ENCODE data around the gene IFNA6. TPM values are rescaled to one million over a fixed set of nuclear protein-coding genes. Genes with fewer than 3 reads are reported as not detected.
A peak's percentile ranks its signal among the peaks of the same experiment; 100 is the strongest.

IFNA6 gene
- total RNA-seq, 1 donor from 2014 or later, result not detected

GRCh38 chr9:21334701-21335632 is 15.7 kb downstream of the IFNA6 start, which contains the start of gene KLHL9:
KLHL9 (minus strand) TSS chr9:21335404; CDS start chr9:21334859, 545 bp downstream.
- Mint-ChIP-seq H3K36me3 (peaks cover 17% of the 10 kb centered on the region), H3K9me3 (no peaks in the 10 kb centered on the region), H3K4me1 (ENCODE audit: unreplicated experiment) (peaks cover 25% of the 10 kb centered on the region)

GRCh38 chr9:21333226-21333625 is 17.5 kb downstream of the IFNA6 start:
- no peaks in the 10 kb centered on the region for H3K27me3 Mint-ChIP-seq
- DNase-seq (ENCODE audit: extremely low spot score, unreplicated experiment), result no peak
- H3K36me3 Mint-ChIP-seq, result peaks cover 17% of the 10 kb centered on the region
- no peak for TF ChIP-seq CTCF (conservative IDR thresholded peaks at IDR 0.05)
- peak overlapping the region; percentile 97 for H3K27ac Mint-ChIP-seq
- H3K4me1 Mint-ChIP-seq (ENCODE audit: unreplicated experiment), result peaks cover 25% of the 10 kb centered on the region
- peak overlapping the region; percentile 95 for H3K4me3 Mint-ChIP-seq
- H3K9me3 Mint-ChIP-seq, result no peaks in the 10 kb centered on the region

More at GRCh38 chr9:21334701-21335632, 15.7 kb downstream of the IFNA6 start, which contains the start of gene KLHL9:
- H3K27ac Mint-ChIP-seq, result peak within 1 kb of the TSS; percentile 97
- H3K27me3 Mint-ChIP-seq, result no peaks in the 10 kb centered on the region
- DNase-seq (ENCODE audit: extremely low spot score, unreplicated experiment), result peak; percentile 91
- TF ChIP-seq CTCF (conservative IDR thresholded peaks at IDR 0.05), result no peak
- peak within 1 kb of the TSS; percentile 95 for H3K4me3 Mint-ChIP-seq

- peak overlapping the region; percentile 47 for H3K4me3 Mint-ChIP-seq
- TF ChIP-seq CTCF (conservative IDR thresholded peaks at IDR 0.05), result no peak
- no peaks in the 10 kb centered on the region for H3K27me3 Mint-ChIP-seq
- no peak for DNase-seq (ENCODE audit: extremely low spot score, unreplicated experiment)
- H3K36me3 Mint-ChIP-seq, result peaks cover 17% of the 10 kb centered on the region
- peaks cover 25% of the 10 kb centered on the region for H3K4me1 Mint-ChIP-seq (ENCODE audit: unreplicated experiment)
- no peaks in the 10 kb centered on the region for H3K9me3 Mint-ChIP-seq
- H3K27ac Mint-ChIP-seq, result no peak overlapping the region
Observed at GRCh38 chr9:21331676-21332402, 18.8 kb downstream of the IFNA6 start.

GRCh38 chr9:21326526-21327139 is 24.1 kb downstream of the IFNA6 start:
- Mint-ChIP-seq H3K9me3 (no peaks in the 10 kb centered on the region), H3K27me3 (no peaks in the 10 kb centered on the region), H3K27ac (no peak overlapping the region), H3K36me3 (peaks cover 16% of the 10 kb centered on the region), H3K4me1 (ENCODE audit: unreplicated experiment) (peaks cover 10% of the 10 kb centered on the region), H3K4me3 (no peak overlapping the region)
- DNase-seq (ENCODE audit: extremely low spot score, unreplicated experiment), result no peak
- peak; percentile 83 for TF ChIP-seq CTCF (conservative IDR thresholded peaks at IDR 0.05)

- no peaks in the 10 kb centered on the region for H3K9me3 Mint-ChIP-seq
- H3K36me3 Mint-ChIP-seq, result peaks cover 16% of the 10 kb centered on the region
- no peak for TF ChIP-seq CTCF (conservative IDR thresholded peaks at IDR 0.05)
- H3K27ac Mint-ChIP-seq, result no peak overlapping the region
- peaks cover 3% of the 10 kb centered on the region for H3K4me1 Mint-ChIP-seq (ENCODE audit: unreplicated experiment)
- H3K27me3 Mint-ChIP-seq, result no peaks in the 10 kb centered on the region
- no peak for DNase-seq (ENCODE audit: extremely low spot score, unreplicated experiment)
- H3K4me3 Mint-ChIP-seq, result no peak overlapping the region
Observed at GRCh38 chr9:21324047-21324446, 26.6 kb downstream of the IFNA6 start.

Data from type B pancreatic cell (in vitro differentiated cells).